Measurements from ENCODE around the gene CD6. TPM values are rescaled to one million over a fixed set of nuclear protein-coding genes. Genes with fewer than 3 reads are reported as not detected.

CD6 gene
- total RNA-seq, 2 experiments from 2014 or later = 286 to 377 TPM

DNA sequence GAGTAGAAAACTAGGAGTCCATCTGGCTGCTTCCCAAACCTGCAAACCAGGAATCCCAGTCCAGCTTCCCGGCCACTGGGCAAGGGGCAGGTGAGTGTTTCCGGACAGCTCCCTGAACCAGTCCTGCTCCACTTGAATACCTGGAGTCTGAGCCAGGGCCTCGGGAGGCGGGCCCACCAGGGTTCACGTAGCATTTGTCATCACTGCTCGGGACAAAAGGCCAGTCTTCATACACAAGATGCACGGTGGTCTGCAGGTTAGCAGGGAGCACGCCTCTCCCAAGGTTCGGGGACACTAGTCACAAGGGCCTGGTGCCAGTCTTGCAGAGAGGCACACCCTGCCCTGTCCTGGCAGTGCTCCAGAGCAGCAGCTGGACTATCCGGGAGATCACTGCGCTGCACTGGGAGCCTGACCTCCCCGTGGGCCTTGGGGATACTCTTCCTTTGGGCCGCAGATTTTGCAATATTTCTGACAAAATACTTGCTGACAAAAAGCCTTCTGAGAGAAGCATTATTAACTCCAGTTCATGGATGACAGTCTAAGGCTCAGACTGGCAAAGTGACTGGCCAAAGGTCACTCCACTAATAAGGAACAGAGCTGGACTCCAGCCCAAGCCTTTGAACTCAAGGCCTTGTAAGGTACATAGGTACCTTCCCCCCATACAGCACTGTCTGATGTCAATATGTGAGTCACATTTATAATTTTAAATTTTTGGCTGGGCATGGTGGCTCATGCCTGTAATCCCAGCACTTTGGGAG, 25.1 kb downstream of the CD6 start:
- peaks cover 66% of the 10 kb centered on the region for H3K36me3 Mint-ChIP-seq (ENCODE audit: low read depth)
- ATAC-seq (no peak), DNase-seq (no peak)

DNA sequence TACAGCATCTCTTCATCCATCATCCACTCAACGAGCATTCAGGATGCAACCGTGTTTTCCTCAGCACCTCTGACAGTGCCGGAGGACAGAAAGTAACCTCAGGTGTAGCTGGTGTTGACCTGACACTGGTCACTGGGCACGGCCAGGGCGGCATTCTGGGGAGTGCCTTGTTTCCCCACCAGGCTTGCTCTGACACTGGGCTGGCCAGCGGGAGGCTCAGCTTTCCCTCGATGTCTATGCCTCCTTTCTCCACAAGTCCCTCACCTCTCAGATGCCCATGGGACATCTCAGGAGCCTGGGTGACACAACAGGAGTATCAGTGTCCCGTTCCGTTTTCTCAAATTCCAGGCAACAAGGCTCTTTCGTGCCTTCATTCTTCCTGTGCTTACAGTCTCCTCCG, 28.9 kb downstream of the CD6 start:
- ChIA-PET POLR2A (interaction anchor here (0.9 to 2.8 kb wide), 3 partner anchors 12 to 22 kb away, joined by 3 to 9 read pairs (median 3); no protein-coding TSS in a partner anchor), CTCF (no interaction called here)
- ATAC-seq = no peak
- Mint-ChIP-seq H3K9me3 (ENCODE audit: low read depth) (no peaks in the 10 kb centered on the region), H3K27ac (peak overlapping the region; percentile 66), H3K4me3 (no peak overlapping the region), H3K36me3 (ENCODE audit: low read depth) (peaks cover 80% of the 10 kb centered on the region), H3K27me3 (no peaks in the 10 kb centered on the region), H3K4me1 (peaks cover 89% of the 10 kb centered on the region)
- no peak for DNase-seq
- intact Hi-C loops (cut with DNase I, micrococcal nuclease) = no loop called here

More for the DNA sequence above, 25.1 kb downstream of the CD6 start:
- H3K9me3 Mint-ChIP-seq (ENCODE audit: low read depth) = no peaks in the 10 kb centered on the region
- CTCF ChIA-PET = interaction anchor here (1.5 kb wide), 1 partner anchor 10 kb away, joined by 6 read pairs; no protein-coding TSS in a partner anchor
- H3K27me3 Mint-ChIP-seq = no peaks in the 10 kb centered on the region
- intact Hi-C loops (cut with DNase I, micrococcal nuclease) = no loop called here
- peaks cover 78% of the 10 kb centered on the region for H3K4me1 Mint-ChIP-seq
- peak overlapping the region; percentile 97 for H3K27ac Mint-ChIP-seq
- POLR2A ChIA-PET = interaction anchor here (0.7 kb wide), 1 partner anchor 46 kb away, joined by 3 read pairs; no protein-coding TSS in a partner anchor
- H3K4me3 Mint-ChIP-seq = no peak overlapping the region

DNA sequence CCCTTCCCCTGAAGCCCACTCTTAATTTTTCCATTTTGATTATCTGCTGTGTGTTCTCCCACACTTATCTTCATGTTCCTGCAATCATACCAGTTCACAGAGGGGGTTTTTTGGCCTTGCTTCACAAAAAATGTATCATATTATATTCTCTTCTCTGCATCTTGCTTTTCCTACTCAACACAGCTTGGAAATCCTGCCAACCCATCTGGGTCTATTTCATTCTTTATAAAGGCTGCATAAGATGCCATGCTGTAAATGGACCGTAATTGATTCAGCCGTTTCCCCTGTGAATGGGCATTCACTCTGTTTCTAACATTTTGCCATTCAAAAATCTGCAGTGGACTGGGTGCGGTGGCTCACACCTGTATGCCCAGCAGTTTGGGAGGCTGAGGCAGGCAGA, 30.5 kb downstream of the CD6 start:
- peak overlapping the region; percentile 94 for H3K27ac Mint-ChIP-seq
- H3K27me3 Mint-ChIP-seq = no peaks in the 10 kb centered on the region
- CTCF ChIA-PET = no interaction called here
- peak overlapping the region; percentile 74 for H3K4me3 Mint-ChIP-seq
- intact Hi-C loops (cut with DNase I, micrococcal nuclease) = no loop called here
- no peaks in the 10 kb centered on the region for H3K9me3 Mint-ChIP-seq (ENCODE audit: low read depth)
- H3K36me3 Mint-ChIP-seq (ENCODE audit: low read depth) = peaks cover 78% of the 10 kb centered on the region
- ATAC-seq (no peak), DNase-seq (no peak)
- peaks cover 89% of the 10 kb centered on the region for H3K4me1 Mint-ChIP-seq
- POLR2A ChIA-PET = interaction anchor here (1.1 to 2.8 kb wide), 3 partner anchors 9 to 16 kb away, joined by 3 to 9 read pairs (median 4); no protein-coding TSS in a partner anchor

DNA sequence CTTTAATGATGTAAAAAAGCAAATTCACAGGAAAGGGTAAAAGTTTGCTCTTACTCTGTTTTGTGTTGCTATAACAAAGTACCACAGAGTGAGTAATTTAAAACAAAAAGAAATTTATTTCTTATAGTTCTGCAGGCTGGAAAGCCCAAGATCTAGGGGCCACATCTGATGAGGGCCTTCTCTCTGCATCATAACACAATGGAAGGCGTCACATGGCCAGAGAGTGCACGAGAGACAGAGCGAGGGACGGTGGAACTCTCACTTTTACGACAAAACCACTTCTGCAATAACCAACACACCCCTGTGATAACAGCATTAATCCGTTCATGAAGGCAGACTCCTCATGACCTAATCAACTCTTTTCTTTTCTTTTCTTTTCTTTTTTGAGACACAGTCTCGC, 31.1 kb downstream of the CD6 start:
- ChIA-PET CTCF (interaction anchor here (1.4 kb wide), 1 partner anchor 21 kb away, joined by 3 read pairs; no protein-coding TSS in a partner anchor), POLR2A (interaction anchor here (1.1 kb wide), 1 partner anchor 9 kb away, joined by 4 read pairs; no protein-coding TSS in a partner anchor)
- Mint-ChIP-seq H3K4me1 (peaks cover 90% of the 10 kb centered on the region), H3K27ac (peak overlapping the region; percentile 94), H3K9me3 (ENCODE audit: low read depth) (no peaks in the 10 kb centered on the region), H3K27me3 (no peaks in the 10 kb centered on the region), H3K36me3 (ENCODE audit: low read depth) (peaks cover 80% of the 10 kb centered on the region), H3K4me3 (peak overlapping the region; percentile 74)
- intact Hi-C loops (cut with DNase I, micrococcal nuclease) = no loop called here
- ATAC-seq = peak; percentile 42
- peak; percentile 66 for DNase-seq

DNA sequence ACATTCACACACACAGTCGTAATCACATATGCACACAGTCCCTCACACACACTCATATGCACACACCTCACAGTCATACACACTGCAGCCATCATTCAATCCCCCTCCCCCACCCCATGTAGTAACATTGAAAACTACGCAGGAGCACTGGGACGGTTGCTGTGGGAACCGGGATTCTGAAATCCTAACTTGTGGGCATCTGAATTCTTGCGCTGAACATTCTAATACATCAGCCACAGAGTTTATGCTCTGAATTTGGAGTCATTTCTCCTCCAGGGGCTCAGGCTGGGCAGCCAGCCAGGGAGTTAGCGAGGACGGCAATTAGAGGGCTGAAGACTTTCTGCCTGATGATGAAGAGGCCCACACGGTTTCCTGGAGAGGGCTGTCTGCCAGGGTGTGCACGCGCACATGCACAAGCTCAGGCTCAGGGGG, 32.7 kb downstream of the CD6 start:
- DNase-seq = peak; percentile 78
- ChIA-PET POLR2A (interaction anchor here (0.6 to 2.0 kb wide), 7 partner anchors 9 to 443 kb away, joined by 3 to 7 read pairs (median 5); no protein-coding TSS in a partner anchor), CTCF (interaction anchor here (0.6 to 1.5 kb wide), 3 partner anchors 15 to 784 kb away, joined by 3 read pairs; no protein-coding TSS in a partner anchor)
- Mint-ChIP-seq H3K4me3 (peak overlapping the region; percentile 74), H3K9me3 (ENCODE audit: low read depth) (no peaks in the 10 kb centered on the region), H3K36me3 (ENCODE audit: low read depth) (peaks cover 85% of the 10 kb centered on the region), H3K27me3 (no peaks in the 10 kb centered on the region), H3K4me1 (peaks cover 90% of the 10 kb centered on the region), H3K27ac (peak overlapping the region; percentile 94)
- ATAC-seq = peak; percentile 58
- intact Hi-C loops (cut with DNase I, micrococcal nuclease) = loop anchor here (1.0 to 2.0 kb wide), 3 partner anchors 11 to 34 kb away; no protein-coding TSS in a partner anchor

DNA sequence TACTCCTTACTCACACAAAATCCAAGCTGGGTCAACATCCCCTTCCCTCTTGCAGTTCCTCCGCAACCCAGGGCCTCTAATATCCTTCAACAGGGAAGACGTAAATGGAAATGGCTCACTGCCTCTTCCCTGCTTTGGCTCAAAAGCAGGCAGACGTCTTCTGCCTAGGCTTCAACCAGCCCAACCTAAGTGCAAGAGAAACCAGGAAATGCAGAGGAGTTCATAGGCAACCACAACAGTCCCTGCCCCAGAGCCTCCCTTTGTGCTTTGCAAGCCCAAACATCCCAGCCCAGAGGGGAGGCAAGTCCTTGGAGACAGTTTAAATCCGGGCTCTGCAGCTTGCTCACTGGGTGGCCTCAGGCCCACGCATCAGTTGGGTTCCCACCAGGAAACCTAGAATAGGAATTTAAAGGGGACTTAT, 33.3 kb downstream of the CD6 start:
- peak; percentile 49 for ATAC-seq
- Mint-ChIP-seq H3K4me1 (peaks cover 92% of the 10 kb centered on the region), H3K27me3 (no peaks in the 10 kb centered on the region), H3K9me3 (ENCODE audit: low read depth) (no peaks in the 10 kb centered on the region), H3K36me3 (ENCODE audit: low read depth) (peaks cover 90% of the 10 kb centered on the region), H3K27ac (peak overlapping the region; percentile 94), H3K4me3 (peak overlapping the region; percentile 74)
- POLR2A ChIA-PET = interaction anchor here (0.8 to 2.0 kb wide), 6 partner anchors 10 to 56 kb away, joined by 4 to 7 read pairs (median 5); no protein-coding TSS in a partner anchor
- intact Hi-C loops (cut with DNase I, micrococcal nuclease) = loop anchor here (1.0 to 2.0 kb wide), 3 partner anchors 11 to 34 kb away; no protein-coding TSS in a partner anchor
- DNase-seq = no peak
- CTCF ChIA-PET = interaction anchor here (1.4 to 1.5 kb wide), 2 partner anchors 15 to 16 kb away, joined by 3 read pairs; no protein-coding TSS in a partner anchor

DNA sequence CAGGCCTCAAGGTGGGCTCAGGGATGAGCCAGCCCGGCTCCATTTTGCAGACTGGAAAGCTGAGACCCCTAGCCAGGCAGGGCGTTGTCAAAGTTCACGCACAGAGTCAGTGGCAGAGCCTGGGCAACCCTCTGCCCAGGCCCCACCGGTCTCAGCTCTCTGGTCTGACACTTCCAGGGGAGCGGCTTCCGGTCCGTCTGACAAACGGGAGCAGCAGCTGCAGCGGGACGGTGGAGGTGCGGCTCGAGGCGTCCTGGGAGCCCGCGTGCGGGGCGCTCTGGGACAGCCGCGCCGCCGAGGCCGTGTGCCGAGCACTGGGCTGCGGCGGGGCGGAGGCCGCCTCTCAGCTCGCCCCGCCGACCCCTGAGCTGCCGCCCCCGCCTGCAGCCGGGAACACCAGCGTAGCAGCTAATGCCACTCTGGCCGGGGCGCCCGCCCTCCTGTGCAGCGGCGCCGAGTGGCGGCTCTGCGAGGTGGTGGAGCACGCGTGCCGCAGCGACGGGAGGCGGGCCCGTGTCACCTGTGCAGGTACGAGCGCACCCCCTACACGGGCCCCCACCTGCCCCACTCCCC, 36.0 kb downstream of the CD6 start:
- POLR2A ChIA-PET = no interaction called here
- Mint-ChIP-seq H3K27me3 (no peaks in the 10 kb centered on the region), H3K27ac (peak overlapping the region; percentile 94), H3K4me3 (peak overlapping the region; percentile 49), H3K4me1 (peaks cover 90% of the 10 kb centered on the region), H3K9me3 (ENCODE audit: low read depth) (no peaks in the 10 kb centered on the region), H3K36me3 (ENCODE audit: low read depth) (peaks cover 87% of the 10 kb centered on the region)
- intact Hi-C loops (cut with DNase I, micrococcal nuclease) = loop anchor here in 1 of 2 experiments (2.0 kb wide), 1 partner anchor 15 kb away; no protein-coding TSS in a partner anchor
- CTCF ChIA-PET = interaction anchor here (0.7 to 1.6 kb wide), 3 partner anchors 16 to 776 kb away, joined by 3 to 5 read pairs (median 3); no protein-coding TSS in a partner anchor
- DNase-seq (no peak), ATAC-seq (no peak)

DNA sequence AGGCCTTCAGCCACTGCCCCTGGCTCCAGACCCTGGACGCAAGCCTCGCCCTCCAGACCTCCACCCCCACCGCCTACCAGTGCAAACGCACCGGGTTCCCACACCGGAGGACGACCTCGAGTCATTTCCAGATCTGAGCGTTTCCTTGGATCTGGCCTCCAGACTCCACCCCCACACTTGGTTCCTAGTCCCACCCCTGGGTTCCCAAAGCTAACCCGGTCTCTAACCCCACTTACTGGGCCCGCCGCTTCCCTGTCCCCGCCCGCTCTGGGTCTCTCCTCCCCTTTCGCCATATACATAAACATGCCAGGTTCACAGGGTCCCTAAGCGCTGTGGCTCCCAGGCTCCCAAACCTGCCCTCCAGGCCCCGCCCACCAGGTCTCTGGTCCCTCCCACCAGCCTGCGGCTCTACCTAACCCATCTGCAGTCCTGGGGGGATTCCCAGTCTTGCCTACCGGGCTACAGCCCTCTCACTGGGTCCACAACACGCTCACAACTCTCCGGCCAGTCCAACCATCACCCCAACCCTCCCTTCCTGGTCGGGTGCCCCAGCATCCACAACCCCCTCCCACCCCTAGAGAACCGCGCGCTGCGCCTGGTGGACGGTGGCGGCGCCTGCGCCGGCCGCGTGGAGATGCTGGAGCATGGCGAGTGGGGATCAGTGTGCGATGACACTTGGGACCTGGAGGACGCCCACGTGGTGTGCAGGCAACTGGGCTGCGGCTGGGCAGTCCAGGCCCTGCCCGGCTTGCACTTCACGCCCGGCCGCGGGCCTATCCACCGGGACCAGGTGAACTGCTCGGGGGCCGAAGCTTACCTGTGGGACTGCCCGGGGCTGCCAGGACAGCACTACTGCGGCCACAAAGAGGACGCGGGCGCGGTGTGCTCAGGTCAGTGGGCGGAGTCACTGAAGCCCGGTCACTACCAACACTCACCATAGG, 36.7 kb downstream of the CD6 start:
- DNase-seq (no peak), ATAC-seq (no peak)
- ChIA-PET POLR2A (no interaction called here), CTCF (interaction anchor here (1.0 kb wide), 1 partner anchor 15 kb away, joined by 3 read pairs; no protein-coding TSS in a partner anchor)
- no peaks in the 10 kb centered on the region for H3K27me3 Mint-ChIP-seq
- H3K36me3 Mint-ChIP-seq (ENCODE audit: low read depth) = peaks cover 85% of the 10 kb centered on the region
- H3K9me3 Mint-ChIP-seq (ENCODE audit: low read depth) = no peaks in the 10 kb centered on the region
- H3K4me1 Mint-ChIP-seq = peaks cover 82% of the 10 kb centered on the region
- H3K4me3 Mint-ChIP-seq = peak overlapping the region; percentile 16
- intact Hi-C loops (cut with DNase I, micrococcal nuclease) = loop anchor here in 1 of 2 experiments (2.0 kb wide), 1 partner anchor 15 kb away; no protein-coding TSS in a partner anchor
- H3K27ac Mint-ChIP-seq = peak overlapping the region; percentile 72

DNA sequence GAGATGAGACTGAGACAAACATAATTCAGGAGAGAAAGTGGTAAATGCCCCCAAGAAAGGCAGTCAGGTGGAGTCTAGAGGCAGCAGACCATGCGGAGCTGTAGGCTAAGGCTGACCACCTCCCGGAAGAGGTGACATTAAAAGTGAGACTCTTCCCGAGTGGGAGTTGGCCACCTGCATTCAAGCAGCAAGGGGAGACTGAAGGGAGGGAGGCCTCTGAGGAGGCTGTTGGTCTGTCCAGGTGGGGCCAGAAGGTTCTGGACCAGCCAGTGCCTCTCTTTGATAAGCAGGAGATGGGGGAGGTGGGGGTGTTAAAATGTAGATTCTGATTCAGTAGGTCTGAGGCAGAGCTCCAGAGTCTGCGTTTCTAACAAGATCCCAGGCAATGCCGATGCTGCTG, 37.5 kb downstream of the CD6 start:
- intact Hi-C loops (cut with DNase I, micrococcal nuclease) = no loop called here
- Mint-ChIP-seq H3K4me3 (no peak overlapping the region), H3K27ac (peak overlapping the region; percentile 72), H3K4me1 (peaks cover 75% of the 10 kb centered on the region), H3K9me3 (ENCODE audit: low read depth) (no peaks in the 10 kb centered on the region), H3K27me3 (no peaks in the 10 kb centered on the region), H3K36me3 (ENCODE audit: low read depth) (peaks cover 85% of the 10 kb centered on the region)
- no peak for DNase-seq
- ATAC-seq = no peak
- CTCF ChIA-PET = no interaction called here
- POLR2A ChIA-PET = no interaction called here

DNA sequence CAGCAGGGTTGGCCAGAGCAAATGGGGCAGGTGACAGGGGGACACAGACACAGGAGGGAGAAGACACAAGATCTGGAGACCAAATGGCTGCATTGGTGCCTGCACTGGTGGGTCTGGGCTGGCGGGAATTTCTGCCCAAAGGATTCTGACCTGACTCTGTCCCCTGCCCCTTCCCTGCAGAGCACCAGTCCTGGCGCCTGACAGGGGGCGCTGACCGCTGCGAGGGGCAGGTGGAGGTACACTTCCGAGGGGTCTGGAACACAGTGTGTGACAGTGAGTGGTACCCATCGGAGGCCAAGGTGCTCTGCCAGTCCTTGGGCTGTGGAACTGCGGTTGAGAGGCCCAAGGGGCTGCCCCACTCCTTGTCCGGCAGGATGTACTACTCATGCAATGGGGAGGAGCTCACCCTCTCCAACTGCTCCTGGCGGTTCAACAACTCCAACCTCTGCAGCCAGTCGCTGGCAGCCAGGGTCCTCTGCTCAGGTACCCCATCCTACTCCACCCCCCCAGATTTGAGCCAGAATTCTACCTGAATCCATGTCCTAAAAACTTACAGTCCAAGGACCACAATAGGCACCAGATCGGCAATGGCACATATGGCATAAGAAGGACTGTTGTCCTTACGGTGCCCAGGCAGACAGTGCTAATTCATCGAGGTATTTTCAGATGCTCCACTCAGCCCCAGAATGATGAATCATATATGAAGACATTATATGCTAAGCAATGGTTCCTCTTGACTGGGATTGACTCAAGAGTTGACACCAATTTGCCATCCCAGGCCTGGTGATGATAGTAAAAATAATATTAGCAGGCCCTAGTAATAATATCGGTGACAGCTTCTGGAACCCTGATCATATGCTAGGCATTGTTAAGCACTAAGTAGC, 38.2 kb downstream of the CD6 start:
- Mint-ChIP-seq H3K9me3 (ENCODE audit: low read depth) (no peaks in the 10 kb centered on the region), H3K27ac (peak overlapping the region; percentile 82), H3K36me3 (ENCODE audit: low read depth) (peaks cover 85% of the 10 kb centered on the region), H3K4me3 (no peak overlapping the region), H3K4me1 (peaks cover 68% of the 10 kb centered on the region), H3K27me3 (no peaks in the 10 kb centered on the region)
- ChIA-PET CTCF (interaction anchor here (2.5 kb wide), 1 partner anchor 39 kb away, joined by 14 read pairs; no protein-coding TSS in a partner anchor), POLR2A (interaction anchor here (1.7 kb wide), 1 partner anchor 23 kb away, joined by 6 read pairs; no protein-coding TSS in a partner anchor)
- peak; percentile 24 for DNase-seq
- intact Hi-C loops (cut with DNase I, micrococcal nuclease) = no loop called here
- ATAC-seq = peak; percentile 31
